ENCODE results near the gene NUTF2.

Gene NUTF2

GRCh38 chr16:67882374-67883145, 35.8 kb downstream of the NUTF2 start:
- TF ChIP-seq GATA2 (IDR thresholded peaks at IDR 0.05; ENCODE audit: low read depth, low read length) (no peak), GATA3 (IDR thresholded peaks at IDR 0.05; ENCODE audit: low read depth, low read length) (no peak)

- TF ChIP-seq GATA3 (IDR thresholded peaks at IDR 0.05; ENCODE audit: low read depth, low read length) = no peak
- no peak for TF ChIP-seq GATA2 (IDR thresholded peaks at IDR 0.05; ENCODE audit: low read depth, low read length)
These were observed 36.6 kb downstream of the NUTF2 start for GRCh38 chr16:67883146-67883871.

- TF ChIP-seq GATA2 (IDR thresholded peaks at IDR 0.05; ENCODE audit: low read depth, low read length) (no peak), GATA3 (IDR thresholded peaks at IDR 0.05; ENCODE audit: low read depth, low read length) (no peak)
These were observed 37.1 kb downstream of the NUTF2 start for GRCh38 chr16:67883872-67884261.

GRCh38 chr16:67884684-67885083, 38.0 kb downstream of the NUTF2 start, which contains the start of gene NRN1L:
Gene NRN1L (plus strand): TSS chr16:67884885. CDS start chr16:67884904, 19 bp downstream.
- TF ChIP-seq GATA3 (IDR thresholded peaks at IDR 0.05; ENCODE audit: low read depth, low read length) (no peak), GATA2 (IDR thresholded peaks at IDR 0.05; ENCODE audit: low read depth, low read length) (no peak)

- TF ChIP-seq GATA2 (IDR thresholded peaks at IDR 0.05; ENCODE audit: low read depth, low read length) (no peak), GATA3 (IDR thresholded peaks at IDR 0.05; ENCODE audit: low read depth, low read length) (no peak)
These were observed 38.8 kb downstream of the NUTF2 start for GRCh38 chr16:67885545-67885944.

- TF ChIP-seq GATA2 (IDR thresholded peaks at IDR 0.05; ENCODE audit: low read depth, low read length) = no peak
These were observed 39.2 kb downstream of the NUTF2 start for GRCh38 chr16:67885976-67886375.

- no peak for TF ChIP-seq GATA3 (IDR thresholded peaks at IDR 0.05; ENCODE audit: low read depth, low read length)
- TF ChIP-seq GATA2 (IDR thresholded peaks at IDR 0.05; ENCODE audit: low read depth, low read length) = no peak
These were observed 39.7 kb downstream of the NUTF2 start for GRCh38 chr16:67886387-67886786.

GRCh38 chr16:67888331-67888730, 41.6 kb downstream of the NUTF2 start:
- TF ChIP-seq GATA2 (IDR thresholded peaks at IDR 0.05; ENCODE audit: low read depth, low read length) = no peak
- TF ChIP-seq GATA3 (IDR thresholded peaks at IDR 0.05; ENCODE audit: low read depth, low read length) = no peak

GRCh38 chr16:67892375-67892774, 45.6 kb downstream of the NUTF2 start:
- TF ChIP-seq GATA2 (IDR thresholded peaks at IDR 0.05; ENCODE audit: low read depth, low read length) (no peak), GATA3 (IDR thresholded peaks at IDR 0.05; ENCODE audit: low read depth, low read length) (no peak)

- TF ChIP-seq GATA3 (IDR thresholded peaks at IDR 0.05; ENCODE audit: low read depth, low read length) = no peak
- no peak for TF ChIP-seq GATA2 (IDR thresholded peaks at IDR 0.05; ENCODE audit: low read depth, low read length)
These were observed 46.4 kb downstream of the NUTF2 start, which contains the start of gene PSKH1 for GRCh38 chr16:67892899-67893742. Gene PSKH1 (plus strand): TSS chr16:67893254. CDS start chr16:67908750, 15,496 bp downstream.

- no peak for TF ChIP-seq GATA3 (IDR thresholded peaks at IDR 0.05; ENCODE audit: low read depth, low read length)
- no peak for TF ChIP-seq GATA2 (IDR thresholded peaks at IDR 0.05; ENCODE audit: low read depth, low read length)
These were observed 47.1 kb downstream of the NUTF2 start for GRCh38 chr16:67893743-67894399.

GRCh38 chr16:67897231-67897630, 50.5 kb downstream of the NUTF2 start:
- TF ChIP-seq GATA3 (IDR thresholded peaks at IDR 0.05; ENCODE audit: low read depth, low read length) (no peak), GATA2 (IDR thresholded peaks at IDR 0.05; ENCODE audit: low read depth, low read length) (no peak)

GRCh38 chr16:67901734-67902133, 55.0 kb downstream of the NUTF2 start:
- TF ChIP-seq GATA3 (IDR thresholded peaks at IDR 0.05; ENCODE audit: low read depth, low read length) (no peak), GATA2 (IDR thresholded peaks at IDR 0.05; ENCODE audit: low read depth, low read length) (no peak)
